SK-N-SH (cell line): ENCODE results near the gene ABHD17C.

ENCODE experiments used
- ELF1 ChIP-seq: IDR thresholded peaks from 2 replicates; pipeline ENCODE4 v1.4.0; 2012
- EP300 ChIP-seq, 2 experiments: IDR thresholded peaks; 2 replicates each; pipeline versions ENCODE4 v1.4.0 to v1.6.1; 2012; ENCODE audit warnings: borderline replicate concordance in 1 of 2, low read depth in 1 of 2, low read length in 1 of 2
- GABPA ChIP-seq: IDR thresholded peaks from 2 replicates; pipeline ENCODE4 v1.4.0; 2012; ENCODE audit warnings: low read depth, mild to moderate bottlenecking
- JUND ChIP-seq: IDR thresholded peaks from 2 replicates; pipeline ENCODE4 v1.4.0; 2012
- MXI1 ChIP-seq: IDR thresholded peaks from 2 replicates; pipeline ENCODE4 v1.6.1; 2012; ENCODE audit warnings: mild to moderate bottlenecking, low read depth, low read length, improper control_type of control experiment
- RAD21 ChIP-seq: IDR thresholded peaks from 2 replicates; pipeline ENCODE4 v1.6.1; 2012; ENCODE audit warnings: mild to moderate bottlenecking, low read length
- RFX5 ChIP-seq: IDR thresholded peaks from 2 replicates; pipeline ENCODE4 v1.6.1; 2012; ENCODE audit warnings: mild to moderate bottlenecking, improper control_type of control experiment, low read length
- SIN3A ChIP-seq: IDR thresholded peaks from 2 replicates; pipeline ENCODE4 v1.6.1; 2012; ENCODE audit warnings: low read depth, mild to moderate bottlenecking, low read length, moderate library complexity, borderline replicate concordance
- TAF1 ChIP-seq: IDR thresholded peaks from 2 replicates; pipeline ENCODE4 v1.6.1; 2012; ENCODE audit warnings: low read depth, mild to moderate bottlenecking, low read length, moderate library complexity, borderline replicate concordance
- TCF12 ChIP-seq: IDR thresholded peaks from 2 replicates; pipeline ENCODE4 v1.4.0; 2012
- TEAD4 ChIP-seq: IDR thresholded peaks from 2 replicates; pipeline ENCODE4 v1.4.0; 2012; ENCODE audit warnings: mild to moderate bottlenecking, borderline replicate concordance; ENCODE audit not compliant: insufficient read depth
- TF ChIP-seq, protein P1 (sequence below): fragments of 200-600 bp; sonication (generic); IDR thresholded peaks from 2 replicates; pipeline ENCODE4 v1.6.1; 2017; ENCODE audit warnings: antibody characterized with exemption, mild to moderate bottlenecking, moderate library complexity
- TF ChIP-seq, protein P2 (sequence below): IDR thresholded peaks from 2 replicates; pipeline ENCODE4 v1.6.1; 2012; ENCODE audit warnings: mild to moderate bottlenecking, low read depth, low read length, moderate library complexity
- TF ChIP-seq, protein P3 (sequence below): IDR thresholded peaks from 2 replicates; pipeline ENCODE4 v1.4.0; 2012; ENCODE audit warnings: low read depth, borderline replicate concordance

DNA sequence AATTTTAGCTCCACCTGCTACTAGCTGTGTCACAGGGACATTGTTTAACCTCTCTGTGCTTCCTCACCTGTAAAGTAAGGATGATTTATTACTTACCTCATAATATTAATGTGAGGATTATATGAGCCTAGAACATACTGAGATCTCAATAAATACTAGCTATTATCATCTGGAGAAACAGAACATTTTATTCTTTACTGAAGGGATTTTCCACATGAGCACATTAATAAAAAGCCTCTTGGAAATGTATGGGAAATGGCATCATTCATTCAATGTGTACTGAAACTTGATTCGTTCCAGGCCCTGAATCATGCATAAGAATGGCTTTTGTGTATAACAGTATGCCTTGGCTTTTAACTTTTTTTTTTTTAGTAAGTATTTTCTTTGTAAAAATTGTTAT, 73.0 kb downstream of the ABHD17C start:
- TF ChIP-seq, protein P1, sequence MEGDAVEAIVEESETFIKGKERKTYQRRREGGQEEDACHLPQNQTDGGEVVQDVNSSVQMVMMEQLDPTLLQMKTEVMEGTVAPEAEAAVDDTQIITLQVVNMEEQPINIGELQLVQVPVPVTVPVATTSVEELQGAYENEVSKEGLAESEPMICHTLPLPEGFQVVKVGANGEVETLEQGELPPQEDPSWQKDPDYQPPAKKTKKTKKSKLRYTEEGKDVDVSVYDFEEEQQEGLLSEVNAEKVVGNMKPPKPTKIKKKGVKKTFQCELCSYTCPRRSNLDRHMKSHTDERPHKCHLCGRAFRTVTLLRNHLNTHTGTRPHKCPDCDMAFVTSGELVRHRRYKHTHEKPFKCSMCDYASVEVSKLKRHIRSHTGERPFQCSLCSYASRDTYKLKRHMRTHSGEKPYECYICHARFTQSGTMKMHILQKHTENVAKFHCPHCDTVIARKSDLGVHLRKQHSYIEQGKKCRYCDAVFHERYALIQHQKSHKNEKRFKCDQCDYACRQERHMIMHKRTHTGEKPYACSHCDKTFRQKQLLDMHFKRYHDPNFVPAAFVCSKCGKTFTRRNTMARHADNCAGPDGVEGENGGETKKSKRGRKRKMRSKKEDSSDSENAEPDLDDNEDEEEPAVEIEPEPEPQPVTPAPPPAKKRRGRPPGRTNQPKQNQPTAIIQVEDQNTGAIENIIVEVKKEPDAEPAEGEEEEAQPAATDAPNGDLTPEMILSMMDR: no peak
- TF ChIP-seq, protein P2, sequence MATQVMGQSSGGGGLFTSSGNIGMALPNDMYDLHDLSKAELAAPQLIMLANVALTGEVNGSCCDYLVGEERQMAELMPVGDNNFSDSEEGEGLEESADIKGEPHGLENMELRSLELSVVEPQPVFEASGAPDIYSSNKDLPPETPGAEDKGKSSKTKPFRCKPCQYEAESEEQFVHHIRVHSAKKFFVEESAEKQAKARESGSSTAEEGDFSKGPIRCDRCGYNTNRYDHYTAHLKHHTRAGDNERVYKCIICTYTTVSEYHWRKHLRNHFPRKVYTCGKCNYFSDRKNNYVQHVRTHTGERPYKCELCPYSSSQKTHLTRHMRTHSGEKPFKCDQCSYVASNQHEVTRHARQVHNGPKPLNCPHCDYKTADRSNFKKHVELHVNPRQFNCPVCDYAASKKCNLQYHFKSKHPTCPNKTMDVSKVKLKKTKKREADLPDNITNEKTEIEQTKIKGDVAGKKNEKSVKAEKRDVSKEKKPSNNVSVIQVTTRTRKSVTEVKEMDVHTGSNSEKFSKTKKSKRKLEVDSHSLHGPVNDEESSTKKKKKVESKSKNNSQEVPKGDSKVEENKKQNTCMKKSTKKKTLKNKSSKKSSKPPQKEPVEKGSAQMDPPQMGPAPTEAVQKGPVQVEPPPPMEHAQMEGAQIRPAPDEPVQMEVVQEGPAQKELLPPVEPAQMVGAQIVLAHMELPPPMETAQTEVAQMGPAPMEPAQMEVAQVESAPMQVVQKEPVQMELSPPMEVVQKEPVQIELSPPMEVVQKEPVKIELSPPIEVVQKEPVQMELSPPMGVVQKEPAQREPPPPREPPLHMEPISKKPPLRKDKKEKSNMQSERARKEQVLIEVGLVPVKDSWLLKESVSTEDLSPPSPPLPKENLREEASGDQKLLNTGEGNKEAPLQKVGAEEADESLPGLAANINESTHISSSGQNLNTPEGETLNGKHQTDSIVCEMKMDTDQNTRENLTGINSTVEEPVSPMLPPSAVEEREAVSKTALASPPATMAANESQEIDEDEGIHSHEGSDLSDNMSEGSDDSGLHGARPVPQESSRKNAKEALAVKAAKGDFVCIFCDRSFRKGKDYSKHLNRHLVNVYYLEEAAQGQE: no peak
- TF ChIP-seq RFX5 (no peak), ELF1 (no peak), TCF12 (no peak), TAF1 (no peak), RAD21 (no peak), JUND (no peak), TEAD4 (no peak), SIN3A (no peak), EP300 (IDR thresholded peaks at IDR 0.05; ENCODE audit: borderline replicate concordance in 1 of 2, low read depth in 1 of 2, low read length in 1 of 2) (no peak), GABPA (no peak), MXI1 (no peak)
- TF ChIP-seq, protein P3, sequence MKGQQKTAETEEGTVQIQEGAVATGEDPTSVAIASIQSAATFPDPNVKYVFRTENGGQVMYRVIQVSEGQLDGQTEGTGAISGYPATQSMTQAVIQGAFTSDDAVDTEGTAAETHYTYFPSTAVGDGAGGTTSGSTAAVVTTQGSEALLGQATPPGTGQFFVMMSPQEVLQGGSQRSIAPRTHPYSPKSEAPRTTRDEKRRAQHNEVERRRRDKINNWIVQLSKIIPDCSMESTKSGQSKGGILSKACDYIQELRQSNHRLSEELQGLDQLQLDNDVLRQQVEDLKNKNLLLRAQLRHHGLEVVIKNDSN: no peak
